MM.1S (cell line): ENCODE data around the gene ADAMTS3.

Experiments used
- CTCF ChIP-seq: fragments of 300-600 bp; sonication (generic); IDR thresholded peaks from 2 replicates; pipeline ENCODE4 v1.5.1; 2016; ENCODE audit warnings: antibody characterized with exemption, low read length, mixed read lengths
- EZH2 ChIP-seq: fragments of 300-600 bp; sonication (generic); optimal IDR thresholded peaks from 2 replicates; pipeline ENCODE3; 2017; ENCODE audit warnings: low read depth, mild to moderate bottlenecking, antibody characterized with exemption, low read length, mixed read lengths
- EZH2phosphoT487 ChIP-seq: fragments of 300-600 bp; sonication (generic); IDR thresholded peaks from 2 replicates; pipeline ENCODE4 v1.6.1; 2018; ENCODE audit warnings: antibody characterized with exemption, low read length

GRCh38 chr4:72405417-72405816 lies 163.6 kb downstream of the ADAMTS3 start:
- TF ChIP-seq CTCF (no peak), EZH2phosphoT487 (no peak), EZH2 (no peak)
